ENCODE data around the gene MUC13.

Gene MUC13

GRCh38 chr3:124973290-124973689 lies 38.7 kb upstream of the MUC13 start:
- H3K27ac ChIP-seq: no peak overlapping the region
- TF ChIP-seq CTCF (conservative IDR thresholded peaks at IDR 0.05; ENCODE audit: low read depth): no peak
- POLR2A ChIA-PET (ENCODE audit: low non-redundant PET): no interaction called here
- CTCF ChIA-PET: interaction anchor here (0.6 kb wide), 1 partner anchor 585 kb away, joined by 3 read pairs; no protein-coding TSS in a partner anchor
- no peak for DNase-seq (ENCODE audit: low spot score)

GRCh38 chr3:124972457-124972856 lies 37.9 kb upstream of the MUC13 start:
- CTCF ChIA-PET: interaction anchor here (0.6 to 0.7 kb wide), 2 partner anchors 13 to 538 kb away, joined by 3 to 4 read pairs; no protein-coding TSS in a partner anchor
- TF ChIP-seq CTCF (conservative IDR thresholded peaks at IDR 0.05; ENCODE audit: low read depth): no peak
- POLR2A ChIA-PET (ENCODE audit: low non-redundant PET): no interaction called here
- DNase-seq (ENCODE audit: low spot score): no peak
- H3K27ac ChIP-seq: no peak overlapping the region

GRCh38 chr3:124969963-124970722 lies 35.6 kb upstream of the MUC13 start:
- POLR2A ChIA-PET (ENCODE audit: low non-redundant PET): no interaction called here
- H3K27ac ChIP-seq: no peak overlapping the region
- TF ChIP-seq CTCF (conservative IDR thresholded peaks at IDR 0.05; ENCODE audit: low read depth): no peak
- no peak for DNase-seq (ENCODE audit: low spot score)
- CTCF ChIA-PET: no interaction called here

- no peak for TF ChIP-seq CTCF (conservative IDR thresholded peaks at IDR 0.05; ENCODE audit: low read depth)
- CTCF ChIA-PET: no interaction called here
- no peak overlapping the region for H3K27ac ChIP-seq
- DNase-seq (ENCODE audit: low spot score): no peak
- POLR2A ChIA-PET (ENCODE audit: low non-redundant PET): no interaction called here
Observed at GRCh38 chr3:124969190-124969589, 34.6 kb upstream of the MUC13 start.

- no peak for DNase-seq (ENCODE audit: low spot score)
- no peak for TF ChIP-seq CTCF (conservative IDR thresholded peaks at IDR 0.05; ENCODE audit: low read depth)
- POLR2A ChIA-PET (ENCODE audit: low non-redundant PET): no interaction called here
- CTCF ChIA-PET: interaction anchor here (0.5 kb wide), 1 partner anchor 1210 kb away, joined by 3 read pairs; no protein-coding TSS in a partner anchor
- no peak overlapping the region for H3K27ac ChIP-seq
Observed at GRCh38 chr3:124967964-124968363, 33.4 kb upstream of the MUC13 start.

- no peak for DNase-seq (ENCODE audit: low spot score)
- CTCF ChIA-PET: no interaction called here
- TF ChIP-seq CTCF (conservative IDR thresholded peaks at IDR 0.05; ENCODE audit: low read depth): no peak
- POLR2A ChIA-PET (ENCODE audit: low non-redundant PET): no interaction called here
- H3K27ac ChIP-seq: no peak overlapping the region
Observed at GRCh38 chr3:124966521-124967445, 32.2 kb upstream of the MUC13 start.
